ENCODE results near the gene THUMPD3.

The THUMPD3 gene

DNA sequence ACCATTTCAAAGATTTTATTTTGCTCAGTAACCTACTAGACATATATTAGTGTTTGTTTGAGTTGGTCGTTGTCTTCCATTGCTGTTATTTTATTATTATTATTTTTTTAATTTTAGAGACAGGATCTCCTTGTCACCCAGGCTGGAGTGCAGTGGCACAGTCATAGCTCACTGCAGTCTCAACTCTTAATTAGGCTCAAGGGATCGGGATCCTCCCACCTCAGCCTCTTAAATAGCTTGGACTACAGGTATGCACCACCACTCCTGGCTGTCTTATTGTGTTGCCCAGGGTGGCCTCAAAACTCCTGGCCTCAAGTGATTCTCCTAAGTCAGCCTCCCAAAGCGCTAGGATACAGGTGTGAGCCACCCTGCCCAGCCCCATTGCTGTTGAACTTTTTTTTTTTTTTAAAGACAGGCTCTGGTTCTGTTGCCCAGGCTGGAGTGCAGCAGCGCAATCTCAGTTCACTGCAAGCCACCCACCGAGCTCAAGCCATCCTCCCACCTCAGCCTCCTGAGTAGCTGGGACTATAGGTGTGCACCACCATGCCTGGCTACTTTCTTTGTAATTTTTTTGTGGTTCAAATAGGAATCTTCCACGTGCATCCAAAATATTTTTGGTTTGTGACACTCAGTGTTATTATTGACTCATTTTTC is 52.8 kb downstream of the THUMPD3 start:
- DNase-seq (ENCODE audit: low read depth in 2 of 2, low spot score in 1 of 2) = no peak

DNA sequence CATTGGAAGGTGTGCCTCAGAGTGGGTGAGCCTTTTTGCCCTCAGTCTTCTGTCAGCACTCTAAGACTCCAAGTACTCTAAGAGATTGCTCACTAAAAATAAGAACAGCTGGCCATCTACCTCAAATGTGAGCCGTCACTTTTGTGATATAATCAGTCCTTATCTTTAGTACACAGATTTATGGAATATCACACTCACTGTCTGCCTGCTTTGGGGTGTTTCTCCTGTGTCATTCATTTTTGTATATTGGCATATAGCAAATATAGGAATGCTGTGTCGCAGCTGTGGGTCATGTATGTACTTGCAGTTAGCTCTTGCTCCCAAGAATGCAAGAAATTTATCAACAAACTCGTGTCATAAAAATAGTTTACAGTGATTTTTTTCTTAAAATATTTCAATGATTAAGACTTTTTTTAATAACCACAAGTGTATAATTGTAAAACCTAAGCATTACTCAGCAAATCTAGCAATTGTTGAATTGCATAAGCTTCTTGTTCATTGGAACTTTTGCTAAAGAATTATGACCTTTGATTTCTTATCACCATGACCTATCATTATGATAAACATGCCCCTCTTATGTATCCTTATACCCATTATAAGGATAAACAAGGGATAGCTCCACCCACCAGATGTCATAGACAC is 53.4 kb downstream of the THUMPD3 start:
- DNase-seq (ENCODE audit: low read depth in 2 of 2, low spot score in 1 of 2) = no peak

DNA sequence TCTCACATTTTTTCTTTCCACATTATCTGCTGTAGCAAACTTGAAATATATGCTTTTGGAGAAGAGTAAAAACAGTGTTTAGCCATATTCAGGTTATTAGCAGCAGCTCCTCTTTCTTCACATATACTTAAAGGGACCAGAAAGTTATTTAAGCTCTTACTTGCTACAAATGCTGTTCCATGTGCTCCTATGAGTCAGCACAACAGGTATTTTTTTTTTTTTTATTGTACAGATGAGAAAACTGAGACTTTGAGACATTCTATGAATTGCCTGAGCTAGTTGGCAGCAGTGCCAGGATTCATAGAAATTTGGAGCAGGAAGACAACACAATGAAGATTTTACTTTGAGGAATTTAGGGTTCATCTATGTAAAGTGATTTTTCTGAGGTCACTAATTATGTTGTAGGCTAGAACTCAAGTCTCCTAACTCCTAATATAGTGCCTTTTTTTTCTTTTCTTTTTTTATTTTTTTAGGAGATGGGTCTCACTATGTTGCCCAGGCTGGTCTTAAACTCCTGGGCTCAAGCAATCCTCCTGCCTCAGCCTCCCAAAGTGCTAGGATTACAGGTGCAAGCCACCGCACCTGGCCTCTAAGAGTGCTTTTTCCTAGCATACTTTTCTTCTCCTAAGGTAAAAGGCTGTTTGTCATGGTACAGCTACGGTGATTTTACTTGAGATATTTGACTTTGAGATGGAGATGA is 58.1 kb downstream of the THUMPD3 start:
- no peak for DNase-seq (ENCODE audit: low read depth in 2 of 2, low spot score in 1 of 2)

DNA sequence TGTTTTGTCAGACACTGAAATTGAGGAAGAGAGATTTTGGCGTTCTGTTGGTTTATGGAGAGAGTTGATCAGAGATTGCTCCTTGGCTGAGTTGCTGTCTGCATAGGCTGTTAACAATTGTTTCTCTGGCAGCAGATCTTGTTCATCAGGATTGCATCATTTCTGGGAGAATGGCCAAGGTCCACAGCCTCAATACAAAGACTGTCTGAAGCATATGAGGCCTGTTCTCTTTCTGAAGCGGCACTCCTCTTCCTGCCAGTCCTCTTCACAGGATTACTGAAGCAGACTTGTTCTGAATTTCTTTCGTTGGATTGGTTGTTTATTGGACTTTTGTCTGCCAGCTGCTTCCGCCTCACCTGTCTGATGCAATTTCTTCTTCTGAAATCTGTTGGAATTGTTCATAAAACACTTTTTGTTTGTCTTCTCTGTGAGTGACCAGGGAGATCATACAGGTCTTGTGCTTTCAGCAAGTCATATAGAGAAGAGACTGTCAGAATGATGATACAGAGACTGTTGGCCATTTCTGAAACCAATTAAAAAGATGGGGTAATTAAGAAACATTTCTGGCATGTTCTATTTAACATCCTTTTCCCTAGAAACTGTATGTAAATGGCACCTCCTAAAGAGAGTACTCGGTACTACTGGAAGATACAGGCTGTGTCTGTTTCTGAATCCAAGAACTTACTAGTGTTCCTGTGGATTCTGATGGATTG is 60.0 kb downstream of the THUMPD3 start:
- no peak for DNase-seq (ENCODE audit: low read depth in 2 of 2, low spot score in 1 of 2)

DNA sequence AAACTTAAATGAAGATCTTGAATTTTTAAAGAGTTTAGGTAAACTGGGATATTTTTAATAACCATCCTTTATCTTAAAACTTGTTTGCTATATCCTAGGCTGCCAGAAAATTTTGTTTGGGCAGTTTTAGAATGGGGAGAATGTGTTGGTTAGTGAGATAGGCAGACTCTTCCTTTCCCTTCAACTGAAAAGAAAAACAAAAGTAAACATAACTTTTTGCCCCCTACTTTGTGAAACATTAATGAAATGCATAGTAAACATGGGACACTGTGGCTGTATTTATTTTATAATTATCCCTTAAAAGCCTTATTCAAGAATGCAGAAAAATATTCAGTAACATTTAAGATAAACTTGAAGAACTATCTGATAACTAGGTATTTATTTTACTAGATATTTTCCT is 65.6 kb downstream of the THUMPD3 start:
- no peak for DNase-seq (ENCODE audit: low read depth in 2 of 2, low spot score in 1 of 2)

DNA sequence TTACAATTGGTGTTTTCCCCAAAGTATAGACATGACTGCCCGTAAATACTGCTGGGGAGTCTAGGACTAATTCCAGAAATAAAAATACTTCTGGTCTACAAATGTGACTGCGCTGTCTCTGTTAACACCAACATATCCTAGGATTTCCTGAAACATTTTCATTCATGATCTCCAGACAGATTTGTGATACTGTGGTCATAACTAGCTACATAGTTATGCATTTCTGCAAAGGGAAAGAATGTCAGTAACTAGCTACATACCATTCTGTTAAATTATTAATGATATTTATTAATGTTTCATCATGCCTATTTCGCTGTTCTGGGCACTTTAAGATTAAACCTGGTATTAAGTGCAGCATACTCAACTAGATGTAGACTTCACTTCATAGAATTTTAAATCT is 67.9 kb downstream of the THUMPD3 start:
- DNase-seq (ENCODE audit: low read depth in 2 of 2, low spot score in 1 of 2) = no peak

DNA sequence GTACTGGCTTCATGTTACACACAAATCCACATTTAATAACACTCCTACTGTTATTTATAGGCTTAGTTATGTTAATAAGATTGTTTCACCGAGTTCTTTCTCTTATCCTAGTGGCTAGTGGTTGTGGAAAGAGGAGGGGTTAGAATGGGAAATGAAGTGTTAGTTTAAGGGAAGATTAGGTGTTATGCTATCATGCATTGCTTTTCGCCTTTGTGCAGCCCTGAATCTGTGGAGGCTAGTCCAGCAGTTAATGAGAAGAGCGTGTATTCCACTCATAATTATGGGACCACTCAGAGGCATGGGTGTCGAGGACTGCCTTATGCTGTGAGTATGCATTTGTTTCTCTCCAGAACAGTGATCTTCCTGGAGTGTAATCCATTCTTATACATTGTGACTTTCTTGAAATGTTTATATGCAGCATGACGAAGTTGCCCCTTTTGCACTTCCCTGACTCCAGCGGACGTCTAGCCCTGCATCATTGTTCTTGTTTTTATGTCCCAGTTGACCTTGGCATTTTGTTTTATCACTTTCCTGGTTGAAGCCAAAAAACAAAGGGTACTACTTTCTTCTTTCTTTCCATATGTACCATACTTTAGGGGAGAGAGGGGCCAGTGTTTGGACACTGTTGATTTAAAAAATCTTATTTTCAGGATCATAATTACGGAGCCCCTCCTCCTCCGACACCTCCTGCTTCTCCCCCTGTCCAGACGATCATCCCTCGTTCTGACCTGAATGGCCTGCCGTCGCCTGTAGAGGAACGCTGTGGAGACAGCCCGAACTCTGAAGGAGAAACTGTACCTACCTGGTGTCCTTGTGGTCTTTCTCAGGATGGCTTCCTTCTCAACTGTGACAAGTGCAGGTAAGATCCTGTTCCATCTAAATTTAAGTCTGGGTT is 71.0 kb downstream of the THUMPD3 start:
- DNase-seq (ENCODE audit: low read depth in 2 of 2, low spot score in 1 of 2) = no peak

DNA sequence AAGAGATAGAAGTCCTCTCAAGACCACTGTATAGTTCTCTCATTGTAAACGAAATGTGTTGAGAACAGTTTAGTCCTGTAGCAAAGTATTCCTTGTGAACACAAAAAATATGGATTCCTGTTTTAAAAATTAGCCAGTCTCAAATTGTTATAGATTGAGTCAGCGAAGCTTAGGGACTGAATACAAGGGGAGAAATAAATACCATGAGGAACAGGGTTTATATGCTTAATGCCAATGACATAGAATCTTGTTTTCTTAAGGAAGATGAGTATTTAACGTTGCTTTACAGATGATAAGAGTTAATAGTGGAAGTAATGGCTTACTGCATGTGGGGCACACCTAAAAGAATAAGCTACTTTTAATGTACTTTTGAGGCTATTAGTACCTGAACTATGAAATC is 72.5 kb downstream of the THUMPD3 start:
- no peak for DNase-seq (ENCODE audit: low read depth in 2 of 2, low spot score in 1 of 2)

Data from stimulated activated CD8-positive, alpha-beta memory T cell treated with anti-CD3 and anti-CD28 coated beads, Interleukin-4, amount 100 ng/mL, for 1 hour (primary cell).